Stomach smooth muscle (tissue), 2 donors: Measurements from ENCODE around the gene VGLL2.
"Not testable (repeated sequence)": the region's sequence is repeated elsewhere in the genome, so short reads cannot be mapped to it uniquely, and the experiment has no call there.

Source experiments
- H3K27ac ChIP-seq: one replicate; pipeline ENCODE4 v1.7.0; 2013; ENCODE audit warnings: mild to moderate bottlenecking, low read length, inconsistent platforms
- H3K27me3 ChIP-seq, 2 donors: one replicate each; pipeline ENCODE4 v1.7.0; 2013; ENCODE audit warnings: low read length in 2 of 2; ENCODE audit not compliant: insufficient read depth in 2 of 2, control insufficient read depth in 1 of 2
- H3K36me3 ChIP-seq, 2 donors: one replicate each; pipeline ENCODE4 v1.7.0; 2013; ENCODE audit warnings: low read length in 2 of 2; ENCODE audit not compliant: control insufficient read depth in 2 of 2, insufficient read depth in 2 of 2
- H3K4me1 ChIP-seq: one replicate; pipeline ENCODE4 v1.7.0; 2013; ENCODE audit warnings: low read length; ENCODE audit not compliant: control insufficient read depth, insufficient read depth
- H3K4me3 ChIP-seq, 2 donors: one replicate each; pipeline ENCODE4 v1.7.0; 2013; ENCODE audit warnings: low read length in 2 of 2
- H3K9ac ChIP-seq, 2 donors: one replicate each; pipeline ENCODE4 v1.7.0; 2013; ENCODE audit warnings: low read length in 2 of 2, mild to moderate bottlenecking in 1 of 2
- H3K9me3 ChIP-seq, 2 donors: one replicate each; pipeline ENCODE4 v1.7.0; 2013; ENCODE audit warnings: low read length in 2 of 2; ENCODE audit not compliant: control insufficient read depth in 2 of 2
- donor health status: healthy.
- donor health status: Pancreatic carcinoma.

The VGLL2 gene

DNA sequence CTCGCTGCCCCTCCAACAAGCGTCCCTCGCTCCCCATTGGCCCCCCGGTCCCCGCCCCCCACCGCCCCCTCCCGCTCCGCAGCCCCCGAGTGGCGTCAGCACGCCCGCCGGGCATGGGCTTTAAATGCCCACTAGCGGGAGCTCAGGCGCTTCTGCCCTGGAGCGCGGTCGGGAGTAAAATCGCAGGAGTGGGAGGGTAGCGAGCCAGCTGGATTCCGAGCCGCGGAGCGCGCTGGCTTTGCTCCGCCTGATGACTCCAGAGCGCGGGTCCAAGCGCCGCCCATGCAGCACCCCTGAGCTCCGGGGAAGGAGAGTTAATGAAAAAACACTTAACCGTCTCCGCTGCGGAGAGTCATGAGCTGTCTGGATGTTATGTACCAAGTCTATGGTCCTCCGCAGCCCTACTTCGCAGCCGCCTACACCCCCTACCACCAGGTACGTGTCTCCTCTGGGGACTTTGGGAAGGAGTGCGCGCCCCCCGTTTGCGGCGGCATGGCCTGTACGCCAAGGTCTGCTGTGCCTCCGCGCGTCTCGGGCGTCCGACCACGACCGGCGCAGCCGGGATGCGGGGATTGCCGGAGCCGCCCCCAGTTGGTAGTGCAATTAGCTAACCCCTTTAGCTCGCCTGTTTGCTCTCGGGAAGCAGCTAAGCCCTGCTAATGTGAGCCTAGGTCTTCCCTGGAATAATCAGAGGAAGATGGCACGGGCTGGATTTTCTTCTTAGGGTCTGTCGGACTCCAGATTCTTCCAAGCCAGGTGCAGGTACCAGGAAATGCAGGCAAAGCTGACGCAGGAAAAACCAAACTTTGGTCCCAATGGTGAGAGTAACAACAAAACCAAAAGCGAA, at the start of gene VGLL2:
Gene VGLL2, plus strand, starts transcription at position 149 of the 847 bp plus-strand sequence. Its CDS starts 206 bp downstream, at position 355.
- peaks cover 69 to 86% of the 10 kb centered on the region in 2 donors for H3K27me3 ChIP-seq
- peaks cover 2 to 7% of the 10 kb centered on the region in 2 donors for H3K9me3 ChIP-seq
- peaks cover 24% of the 10 kb centered on the region for H3K4me1 ChIP-seq
- H3K27ac ChIP-seq = no peak within 1 kb of the TSS
- H3K36me3 ChIP-seq = no peaks in the 10 kb centered on the region
- no peak within 1 kb of the TSS for H3K9ac ChIP-seq
- peak within 1 kb of the TSS; percentile 73 to 85 for H3K4me3 ChIP-seq

DNA sequence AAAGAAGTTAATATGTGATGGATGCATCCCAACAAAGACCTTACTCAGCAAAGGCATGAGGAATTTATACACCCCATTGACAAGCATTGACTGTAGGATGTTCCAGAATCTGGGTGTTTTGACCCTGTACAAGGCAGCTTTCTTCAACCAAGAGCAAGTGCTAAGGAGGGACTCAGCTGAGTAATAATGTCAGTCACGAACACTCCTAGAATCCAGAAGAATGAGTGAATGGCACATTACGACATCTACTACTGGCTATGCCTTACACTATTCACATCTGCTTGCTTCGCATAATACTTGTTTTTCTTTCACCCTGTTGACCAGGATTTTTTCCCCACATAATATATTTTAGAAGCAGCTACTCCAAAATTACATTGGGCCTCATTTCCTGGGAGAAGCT, 42.5 kb upstream of the VGLL2 start:
- no peaks in the 10 kb centered on the region for H3K27me3 ChIP-seq
- H3K9me3 ChIP-seq = no peaks in the 10 kb centered on the region
- H3K9ac ChIP-seq = no peak overlapping the region
- H3K36me3 ChIP-seq = no peaks in the 10 kb centered on the region
- H3K27ac ChIP-seq = no peak overlapping the region
- no peak overlapping the region for H3K4me3 ChIP-seq
- no peaks in the 10 kb centered on the region for H3K4me1 ChIP-seq

- Histone ChIP-seq H3K27me3 (no peaks in the 10 kb centered on the region), H3K4me1 (no peaks in the 10 kb centered on the region)
Measured at GRCh38 chr6:117226778-117227177, 38.6 kb upstream of the VGLL2 start.

DNA sequence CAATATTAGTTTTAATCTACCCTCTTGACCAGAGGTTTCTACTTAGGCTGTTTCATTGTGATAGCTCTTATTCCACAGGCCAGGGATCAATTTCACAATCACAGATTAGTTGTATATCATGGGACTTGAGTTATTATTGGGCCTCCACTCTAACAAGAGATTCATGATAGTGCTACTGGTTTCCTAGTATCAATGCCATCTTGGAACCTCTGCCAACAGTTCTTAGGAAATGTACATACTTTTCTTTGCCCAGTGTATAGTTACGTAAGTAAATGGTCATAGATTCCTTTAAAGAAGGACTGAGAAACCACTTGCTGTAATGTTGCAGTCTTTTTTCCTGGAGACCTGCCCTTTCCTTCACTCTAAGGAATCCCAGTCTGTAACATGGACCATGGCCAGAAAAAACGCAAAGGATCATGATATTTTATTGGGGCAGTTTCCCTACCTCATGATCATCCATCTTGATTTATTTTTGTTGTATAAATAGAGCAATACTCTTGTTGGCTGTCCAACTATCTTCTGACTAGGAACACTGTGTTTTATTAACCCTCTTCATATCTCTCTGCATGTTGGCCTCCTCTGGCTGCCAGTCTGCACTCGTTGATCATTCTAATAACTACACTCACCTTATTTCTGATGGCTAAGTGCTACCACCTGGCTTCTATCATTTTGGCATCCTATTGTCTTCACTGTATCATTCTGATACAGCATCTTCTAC, 38.0 kb upstream of the VGLL2 start:
- Histone ChIP-seq H3K4me3 (no peak overlapping the region), H3K4me1 (no peaks in the 10 kb centered on the region), H3K27ac (no peak overlapping the region)

More at GRCh38 chr6:117226778-117227177, 38.6 kb upstream of the VGLL2 start:
- Histone ChIP-seq H3K27ac (no peak overlapping the region), H3K36me3 (no peaks in the 10 kb centered on the region), H3K4me3 (no peak overlapping the region), H3K9me3 (no peaks in the 10 kb centered on the region), H3K9ac (no peak overlapping the region)

GRCh38 chr6:117228202-117228601, 37.2 kb upstream of the VGLL2 start:
- H3K4me1 ChIP-seq = no peaks in the 10 kb centered on the region
- H3K9me3 ChIP-seq = no peaks in the 10 kb centered on the region
- H3K4me3 ChIP-seq = no peak overlapping the region
- no peak overlapping the region for H3K9ac ChIP-seq
- H3K27me3 ChIP-seq = no peaks in the 10 kb centered on the region
- H3K27ac ChIP-seq = no peak overlapping the region
- no peaks in the 10 kb centered on the region for H3K36me3 ChIP-seq

More for the DNA sequence above, 38.0 kb upstream of the VGLL2 start:
- H3K9ac ChIP-seq = no peak overlapping the region
- H3K27me3 ChIP-seq = no peaks in the 10 kb centered on the region
- no peaks in the 10 kb centered on the region for H3K9me3 ChIP-seq
- no peaks in the 10 kb centered on the region for H3K36me3 ChIP-seq

GRCh38 chr6:117229870-117230269, 35.5 kb upstream of the VGLL2 start:
- no peak overlapping the region for H3K9ac ChIP-seq
- H3K36me3 ChIP-seq = no peaks in the 10 kb centered on the region
- no peaks in the 10 kb centered on the region for H3K9me3 ChIP-seq
- no peaks in the 10 kb centered on the region for H3K4me1 ChIP-seq
- H3K27ac ChIP-seq = no peak overlapping the region
- H3K27me3 ChIP-seq = no peaks in the 10 kb centered on the region
- no peak overlapping the region for H3K4me3 ChIP-seq

- no peak overlapping the region for H3K9ac ChIP-seq
- H3K36me3 ChIP-seq = no peaks in the 10 kb centered on the region
- H3K27me3 ChIP-seq = no peaks in the 10 kb centered on the region
- H3K27ac ChIP-seq = no peak overlapping the region
- no peaks in the 10 kb centered on the region for H3K4me1 ChIP-seq
- no peaks in the 10 kb centered on the region for H3K9me3 ChIP-seq
- no peak overlapping the region for H3K4me3 ChIP-seq
Measured at GRCh38 chr6:117231466-117231865, 33.9 kb upstream of the VGLL2 start.

GRCh38 chr6:117232196-117232595, 33.2 kb upstream of the VGLL2 start:
- H3K9me3 ChIP-seq = no peaks in the 10 kb centered on the region
- H3K27ac ChIP-seq = no peak overlapping the region
- no peaks in the 10 kb centered on the region for H3K36me3 ChIP-seq
- no peaks in the 10 kb centered on the region for H3K27me3 ChIP-seq
- H3K4me3 ChIP-seq = no peak overlapping the region
- H3K9ac ChIP-seq = no peak overlapping the region
- H3K4me1 ChIP-seq = no peaks in the 10 kb centered on the region

DNA sequence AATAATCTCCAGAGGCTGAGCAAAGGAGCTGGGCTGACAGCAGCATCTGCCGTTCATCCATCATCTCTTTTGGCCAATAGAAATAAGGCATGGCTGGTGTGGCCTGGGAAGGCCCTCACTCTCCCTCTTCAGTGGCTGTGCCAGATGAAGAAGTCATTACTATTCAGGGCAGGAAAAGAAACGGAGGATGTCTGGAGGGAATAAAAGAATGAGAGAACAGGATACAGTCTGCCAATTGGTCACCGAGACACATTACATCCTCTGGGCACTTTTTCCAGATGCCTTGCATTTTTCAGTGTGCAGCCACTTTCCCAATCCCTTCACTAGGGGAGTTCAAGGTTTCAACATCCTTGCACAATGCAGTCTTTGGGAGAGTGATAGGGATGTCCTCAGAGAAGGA, 32.2 kb upstream of the VGLL2 start:
- Histone ChIP-seq H3K27me3 (no peaks in the 10 kb centered on the region), H3K9ac (no peak overlapping the region), H3K4me3 (no peak overlapping the region), H3K9me3 (no peaks in the 10 kb centered on the region), H3K4me1 (no peaks in the 10 kb centered on the region), H3K36me3 (no peaks in the 10 kb centered on the region), H3K27ac (no peak overlapping the region)

DNA sequence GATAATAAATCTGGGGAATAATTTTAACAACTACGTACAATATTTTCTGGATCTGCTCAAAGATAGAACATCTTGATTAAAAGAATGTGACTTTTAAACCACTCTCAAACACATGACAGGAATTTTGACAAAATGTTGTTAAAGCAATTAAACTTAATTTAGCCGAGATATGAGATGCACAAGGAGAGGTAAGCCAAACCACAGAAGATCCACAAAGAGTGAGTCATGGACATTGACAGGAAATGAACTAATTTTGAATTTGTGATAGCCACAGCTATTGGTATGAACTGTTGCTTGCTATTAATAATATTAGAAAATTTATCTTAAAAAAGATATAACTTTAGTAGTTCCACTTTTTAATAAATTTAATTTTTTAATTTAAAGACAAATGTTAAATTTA, 27.8 kb upstream of the VGLL2 start:
- no peak overlapping the region for H3K9ac ChIP-seq
- no peak overlapping the region for H3K4me3 ChIP-seq
- H3K9me3 ChIP-seq = no peaks in the 10 kb centered on the region
- H3K27ac ChIP-seq = no peak overlapping the region
- H3K4me1 ChIP-seq = no peaks in the 10 kb centered on the region
- H3K36me3 ChIP-seq = no peaks in the 10 kb centered on the region
- H3K27me3 ChIP-seq = no peaks in the 10 kb centered on the region

GRCh38 chr6:117244571-117244970, 20.8 kb upstream of the VGLL2 start:
- not testable (repeated sequence) for H3K9me3 ChIP-seq, H3K27me3 ChIP-seq, H3K4me1 ChIP-seq, H3K4me3 ChIP-seq, H3K36me3 ChIP-seq, H3K9ac ChIP-seq, H3K27ac ChIP-seq
